ENCODE data around the gene DNAH2.

Gene DNAH2

GRCh38 chr17:7864995-7865650 is 147.6 kb downstream of the DNAH2 start:
- DNase-seq (ENCODE audit: low read depth, low spot score) = no peak

GRCh38 chr17:7867881-7868329 is 150.4 kb downstream of the DNAH2 start:
- no peak for DNase-seq (ENCODE audit: low read depth, low spot score)

- no peak for DNase-seq (ENCODE audit: low read depth, low spot score)
Measured at GRCh38 chr17:7873051-7873450, 155.5 kb downstream of the DNAH2 start.

- no peak for DNase-seq (ENCODE audit: low read depth, low spot score)
Measured at GRCh38 chr17:7875804-7876370, 158.3 kb downstream of the DNAH2 start.

- DNase-seq (ENCODE audit: low read depth, low spot score) = no peak
Measured at GRCh38 chr17:7878234-7878633, 160.7 kb downstream of the DNAH2 start.

GRCh38 chr17:7880076-7880868 is 162.7 kb downstream of the DNAH2 start:
- DNase-seq (ENCODE audit: low read depth, low spot score) = no peak

- DNase-seq (ENCODE audit: low read depth, low spot score) = no peak
Measured at GRCh38 chr17:7881276-7882054, 163.9 kb downstream of the DNAH2 start.

GRCh38 chr17:7882068-7882467 is 164.5 kb downstream of the DNAH2 start:
- DNase-seq (ENCODE audit: low read depth, low spot score) = no peak

- DNase-seq (ENCODE audit: low read depth, low spot score) = no peak
Measured at GRCh38 chr17:7882629-7883028, 165.1 kb downstream of the DNAH2 start.
